ENCODE measurements around the gene YAF2.
"Not testable (repeated sequence)": the region's sequence is repeated elsewhere in the genome, so short reads cannot be mapped to it uniquely, and the experiment has no call there.

GRCh38 chr12:42252645-42253044, 14.6 kb upstream of the YAF2 start:
- TF ChIP-seq CTCF, POLR2A (IDR thresholded peaks at IDR 0.05): not testable (repeated sequence)

Measured in body of pancreas (tissue), 4 donors.